Stimulated activated CD4-positive, alpha-beta T cell treated with anti-CD3 and anti-CD28 coated beads, TNF-alpha, amount 100 ng/mL, for 24 hours (primary cell): ENCODE measurements around the gene GOLGA1.
"Not testable (repeated sequence)": the region's sequence is repeated elsewhere in the genome, so short reads cannot be mapped to it uniquely, and the experiment has no call there.

Source experiments
- DNase-seq, 3 experiments: peaks; one replicate each; pipeline ENCODE4 v3.0.0-alpha.2; 2020; ENCODE audit warnings: low read depth in 3 of 3

The GOLGA1 gene

GRCh38 chr9:124940521-124940893 is 376 bp downstream of the GOLGA1 start:
- no peak for DNase-seq

DNA sequence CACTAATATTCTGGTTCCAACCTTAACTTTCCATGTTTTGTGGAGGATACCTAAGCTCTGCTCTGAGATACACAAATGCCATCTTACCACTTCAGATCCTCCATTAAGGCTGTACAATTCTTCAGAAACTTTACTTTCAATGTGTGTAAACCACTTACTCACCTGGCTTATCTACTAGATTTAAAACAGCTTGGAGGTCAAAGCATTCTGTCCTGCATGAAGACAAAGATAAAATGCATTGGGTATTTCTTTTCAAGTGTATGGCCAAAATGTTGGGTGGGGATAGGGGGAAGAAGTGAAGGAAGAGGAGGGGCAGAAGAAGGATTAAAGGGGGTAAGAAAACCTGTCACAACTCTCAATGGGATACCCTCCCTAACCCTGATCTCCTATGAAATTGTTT is 939 bp downstream of the GOLGA1 start:
- no peak for DNase-seq

GRCh38 chr9:124934290-124934689 is 6.6 kb downstream of the GOLGA1 start:
- DNase-seq, result no peak

- DNase-seq, result no peak
Observed at GRCh38 chr9:124932333-124932732, 8.6 kb downstream of the GOLGA1 start.

- DNase-seq, result no peak
Observed at GRCh38 chr9:124929464-124929863, 11.4 kb downstream of the GOLGA1 start.

DNA sequence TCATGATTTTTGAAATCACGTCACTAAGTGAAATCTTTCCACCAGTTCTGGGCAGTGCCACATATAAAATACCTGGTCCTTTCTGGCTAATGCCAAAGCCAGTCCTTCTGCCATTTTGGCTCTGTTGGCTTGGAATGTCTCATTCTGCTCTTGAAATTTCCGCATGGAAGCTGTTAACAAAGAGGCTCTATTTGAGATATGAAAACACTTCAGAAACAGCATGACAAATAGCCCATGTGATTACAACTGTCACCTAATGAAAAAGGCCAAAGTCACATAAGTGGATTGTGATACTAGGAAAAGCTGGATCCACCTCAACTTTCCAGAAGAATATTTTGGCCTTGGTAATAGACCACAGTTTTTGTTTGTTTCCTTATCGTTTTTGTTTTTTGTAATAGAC is 12.8 kb downstream of the GOLGA1 start:
- DNase-seq, result no peak

DNA sequence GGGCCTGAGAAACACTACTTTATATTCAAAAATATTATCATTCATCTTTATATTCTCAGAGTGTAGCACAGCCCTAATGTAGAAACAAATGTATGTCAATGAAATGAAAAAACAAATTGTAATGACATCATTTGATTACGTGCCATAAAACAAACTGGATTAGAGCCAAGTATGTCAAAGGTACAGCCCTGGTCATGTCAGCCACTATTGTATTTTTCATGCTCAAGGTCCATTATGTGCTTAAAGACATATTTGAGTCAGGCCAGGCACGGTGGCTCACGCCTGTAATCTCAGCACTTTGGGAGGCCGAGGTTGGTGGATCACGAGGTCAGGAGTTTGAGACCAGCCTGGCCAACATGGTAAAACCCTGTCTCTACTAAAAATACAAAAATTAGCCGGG is 20.5 kb downstream of the GOLGA1 start:
- not testable (repeated sequence) for DNase-seq

DNA sequence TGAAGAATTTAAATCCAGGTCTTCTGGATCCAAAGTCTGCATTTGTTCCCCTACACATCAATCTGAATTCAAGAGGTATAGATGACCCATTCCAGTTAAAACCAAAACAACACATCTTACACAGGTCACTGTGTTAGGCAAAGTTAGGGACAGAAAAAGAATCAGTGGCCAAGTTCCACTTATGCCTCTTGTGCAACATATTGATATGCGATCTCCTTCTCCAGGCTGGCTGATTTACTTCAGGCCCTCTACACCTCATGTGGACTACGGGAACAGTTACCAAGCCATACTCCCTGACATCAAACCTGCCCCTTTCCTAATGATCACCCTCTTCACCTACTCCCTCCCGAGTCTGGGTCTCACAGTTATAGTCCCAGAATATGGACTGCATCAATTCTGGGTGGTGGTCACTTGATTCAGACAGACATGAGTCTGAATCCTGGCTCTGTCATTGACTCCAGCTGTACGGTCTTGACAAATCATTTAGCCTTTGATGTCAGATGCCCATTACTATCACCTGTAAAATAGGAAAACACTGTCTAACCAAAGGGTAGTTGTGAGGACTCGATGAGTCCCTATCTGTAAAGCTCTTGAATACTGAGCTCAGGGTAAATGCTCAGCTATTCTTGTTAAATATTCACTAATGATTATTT is 26.0 kb downstream of the GOLGA1 start:
- no peak for DNase-seq

GRCh38 chr9:124913378-124913777 is 27.5 kb downstream of the GOLGA1 start:
- no peak for DNase-seq

- no peak for DNase-seq
Observed at GRCh38 chr9:124911766-124912165, 29.1 kb downstream of the GOLGA1 start.

DNA sequence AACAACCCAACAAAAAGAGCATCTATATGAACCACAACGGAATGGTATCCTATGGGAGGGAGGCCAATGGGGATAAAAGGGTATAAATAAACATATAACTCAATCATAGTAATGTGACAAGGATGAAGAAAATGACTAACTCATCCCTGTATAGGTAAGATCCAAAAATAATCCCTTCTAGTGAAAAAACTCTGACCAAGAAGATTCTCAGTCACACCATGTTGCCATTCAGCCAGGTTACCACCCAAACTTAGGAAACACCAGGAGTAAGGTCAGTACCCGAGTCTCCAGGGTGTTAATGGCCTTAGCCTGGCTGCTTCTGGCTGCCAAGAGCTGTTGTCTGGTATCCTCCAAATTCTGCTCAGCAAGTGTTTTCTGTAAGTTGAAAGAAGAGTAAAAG is 32.8 kb downstream of the GOLGA1 start:
- no peak for DNase-seq

- no peak for DNase-seq
Observed at GRCh38 chr9:124906966-124907365, 33.9 kb downstream of the GOLGA1 start.

DNA sequence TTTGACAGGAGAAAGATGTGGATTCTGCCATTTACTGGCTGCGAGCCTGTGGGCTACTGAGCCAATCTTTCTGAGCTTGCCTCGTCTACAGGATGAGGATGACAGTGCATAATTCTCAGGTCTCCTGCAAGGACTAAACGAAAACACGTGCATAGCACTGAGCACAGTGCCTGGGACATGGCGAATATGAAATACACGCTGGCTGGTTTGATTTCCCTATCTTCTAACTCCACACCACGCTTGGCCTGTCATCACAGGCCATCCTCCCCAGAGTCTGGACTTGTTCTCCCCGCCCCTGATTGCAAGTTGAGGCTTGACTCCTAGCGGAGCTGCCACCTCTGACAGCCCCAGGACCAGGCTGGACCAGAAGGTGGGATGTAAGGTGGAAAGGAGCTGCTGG is 41.0 kb downstream of the GOLGA1 start:
- no peak for DNase-seq

DNA sequence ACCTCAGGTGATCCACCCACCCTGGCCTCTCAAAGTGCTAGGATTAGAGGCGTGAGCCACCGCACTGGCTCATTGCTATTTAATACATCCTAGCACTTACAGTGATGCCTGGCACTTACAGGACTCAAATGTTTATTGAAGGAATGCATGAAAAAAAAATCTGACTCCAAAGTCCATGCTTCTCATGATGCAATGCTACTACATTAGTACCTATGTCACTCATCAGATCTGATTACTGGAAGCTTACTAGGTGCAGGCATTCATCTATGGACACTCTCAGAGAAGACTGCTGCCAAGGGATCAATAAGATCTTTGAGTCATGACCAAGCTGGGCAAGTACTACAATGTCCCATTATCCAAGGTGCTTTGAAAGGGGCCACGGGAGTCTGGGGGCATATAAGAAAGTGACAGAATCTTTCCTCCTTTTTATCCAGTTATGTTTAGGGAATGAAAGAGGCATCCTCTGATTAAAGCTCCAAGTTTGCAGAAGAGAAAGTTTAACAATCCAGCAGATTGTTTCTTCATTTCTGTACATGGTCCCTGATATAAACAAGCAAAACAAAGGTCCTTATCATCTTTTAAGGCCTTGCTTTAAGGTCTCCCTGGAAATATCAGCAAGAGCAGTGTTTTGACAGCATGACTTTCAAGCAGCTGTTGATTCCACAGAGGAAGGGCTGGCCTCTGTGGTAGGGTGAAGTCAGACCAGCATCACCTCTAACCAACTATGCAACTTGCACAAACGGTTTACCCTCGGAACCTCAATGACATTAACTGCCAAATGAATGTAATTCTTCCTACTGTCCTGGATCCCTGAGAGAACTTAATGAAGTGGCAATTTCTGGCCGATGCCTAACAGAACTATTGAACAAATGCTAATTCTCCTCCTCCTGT is 43.1 kb downstream of the GOLGA1 start:
- no peak for DNase-seq

DNA sequence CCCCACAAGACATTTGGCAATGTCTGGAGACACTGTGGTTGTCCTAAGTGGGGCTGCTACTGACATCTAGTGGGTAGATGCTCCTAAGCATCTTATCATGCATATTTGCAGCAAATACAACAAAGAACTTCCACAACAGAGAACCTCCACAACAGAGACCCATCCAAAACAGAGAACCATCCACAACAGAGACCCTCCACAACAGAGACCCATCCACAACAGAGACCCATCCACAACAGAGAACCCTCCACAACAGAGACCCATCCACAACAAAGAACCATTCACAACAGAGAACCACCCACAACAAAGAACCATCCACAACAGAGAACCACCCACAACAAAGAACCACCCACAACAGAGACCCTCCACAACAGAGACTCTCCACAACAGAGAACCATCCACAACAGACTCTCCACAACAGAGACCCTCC is 46.1 kb downstream of the GOLGA1 start:
- no peak for DNase-seq

- no peak for DNase-seq
Observed at GRCh38 chr9:124894035-124894740, 46.7 kb downstream of the GOLGA1 start.

DNA sequence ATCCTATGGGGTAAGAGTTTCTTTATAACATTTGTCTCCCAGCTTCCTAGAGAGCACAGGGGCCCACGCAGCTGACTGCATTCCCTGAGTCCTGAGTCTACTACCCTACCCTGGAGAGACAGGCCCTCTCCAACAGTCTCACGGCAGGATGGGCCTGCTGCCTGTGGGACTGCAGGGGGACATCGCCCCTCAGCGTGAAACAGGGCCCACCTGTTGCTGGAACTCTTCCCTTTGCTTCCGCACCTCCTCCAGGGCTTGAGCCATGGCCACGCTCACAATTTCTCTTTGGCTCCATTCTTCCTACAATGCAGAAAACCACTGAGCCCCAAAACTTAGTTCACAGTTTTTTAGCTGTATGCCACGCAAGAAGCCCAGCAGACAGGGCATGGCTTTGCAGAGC is 50.7 kb downstream of the GOLGA1 start:
- no peak for DNase-seq

DNA sequence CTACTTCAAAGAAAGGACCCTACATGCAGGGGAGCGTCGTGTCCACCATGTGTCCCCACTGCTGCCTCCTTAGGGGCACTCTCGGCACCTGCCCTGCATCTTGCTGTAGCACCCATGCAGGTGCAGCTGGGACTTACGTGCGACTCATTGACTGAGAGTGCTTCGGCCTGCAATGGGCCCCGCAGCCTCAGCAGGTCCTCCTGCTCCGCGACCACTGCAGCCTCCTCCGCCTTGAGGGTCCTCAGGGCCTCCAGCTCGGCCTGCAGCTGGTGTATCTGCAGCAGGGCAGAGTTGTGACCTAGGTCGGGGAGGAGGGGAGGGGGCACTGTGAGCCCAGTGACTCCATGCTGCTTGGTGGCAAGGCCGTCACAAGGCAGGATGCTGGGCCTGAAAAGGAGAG is 51.9 kb downstream of the GOLGA1 start:
- no peak for DNase-seq

DNA sequence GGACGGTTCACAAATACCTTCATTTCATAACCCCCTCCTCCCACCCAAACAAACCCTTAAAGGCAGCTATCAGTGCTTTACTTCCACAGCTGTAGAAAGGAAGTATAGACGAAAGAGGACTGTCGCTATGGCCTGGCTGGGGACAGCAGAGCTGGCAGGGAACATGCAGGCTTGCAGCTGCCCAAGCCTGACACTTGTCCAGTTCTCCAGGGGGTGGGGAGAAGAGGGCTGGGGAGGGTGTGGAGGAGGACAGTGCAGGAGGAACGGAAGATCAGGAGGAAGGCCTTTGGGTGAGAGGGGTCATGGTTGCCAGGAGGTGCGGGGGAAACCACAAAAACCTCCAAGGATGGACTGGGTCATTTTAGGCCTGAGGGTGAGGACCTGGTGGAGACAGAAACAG is 53.1 kb downstream of the GOLGA1 start:
- no peak for DNase-seq

- DNase-seq, result no peak
Observed at GRCh38 chr9:124886866-124887492, 53.9 kb downstream of the GOLGA1 start.

- DNase-seq, result no peak
Observed at GRCh38 chr9:124886461-124886860, 54.4 kb downstream of the GOLGA1 start.

GRCh38 chr9:124885551-124885950 is 55.3 kb downstream of the GOLGA1 start:
- DNase-seq, result no peak
